Astrocyte (in vitro differentiated cells and primary cell): ENCODE results near the gene ADGRD1. TPM values are rescaled to one million over a fixed set of nuclear protein-coding genes. Genes with fewer than 3 reads are reported as not detected.
"Not testable (repeated sequence)": the region's sequence is repeated elsewhere in the genome, so short reads cannot be mapped to it uniquely, and the experiment has no call there.

Experiments
- DNase-seq: peaks from one replicate; pipeline ENCODE4 v3.0.0-alpha.2; 2010; ENCODE audit warnings: low read depth
- FAIRE-seq: peaks from 2 replicates; lab custom pipeline; 2011; peaks lifted over from hg19 to GRCh38; lab: Jason Lieb, UNC
- H2AFZ ChIP-seq: 2 replicates; pipeline ENCODE4 v1.6.0; 2012; ENCODE audit warnings: low read depth, low read length, inconsistent platforms
- H3K27ac ChIP-seq: 2 replicates; pipeline ENCODE4 v1.5.1; 2011; ENCODE audit warnings: low read depth, low read length, inconsistent platforms
- H3K27me3 ChIP-seq: 2 replicates; pipeline ENCODE4 v1.6.0; 2011; ENCODE audit warnings: low read length, inconsistent platforms; ENCODE audit not compliant: insufficient read depth
- H3K36me3 ChIP-seq: 2 replicates; pipeline ENCODE4 v1.5.1; 2011; ENCODE audit warnings: low read length, inconsistent platforms; ENCODE audit not compliant: insufficient read depth
- H3K4me1 ChIP-seq: 2 replicates; pipeline ENCODE4 v1.5.1; 2011; ENCODE audit warnings: low read length, inconsistent platforms; ENCODE audit not compliant: insufficient read depth
- H3K4me2 ChIP-seq: 2 replicates; pipeline ENCODE4 v1.6.0; 2012; ENCODE audit warnings: low read length, inconsistent platforms
- H3K4me3 ChIP-seq: 2 replicates; pipeline ENCODE4 v1.5.1; 2011; ENCODE audit warnings: low read depth, mild to moderate bottlenecking, low read length, inconsistent platforms; ENCODE audit not compliant: insufficient read depth
- H3K79me2 ChIP-seq: 2 replicates; pipeline ENCODE4 v1.6.0; 2012; ENCODE audit warnings: mild to moderate bottlenecking, low read length, inconsistent platforms; ENCODE audit not compliant: insufficient read depth
- H3K9ac ChIP-seq: 2 replicates; pipeline ENCODE4 v1.6.0; 2012; ENCODE audit warnings: mild to moderate bottlenecking, low read length, inconsistent platforms
- H3K9me3 ChIP-seq: 2 replicates; pipeline ENCODE4 v1.5.1; 2012; ENCODE audit warnings: low read depth, mild to moderate bottlenecking, low read length, inconsistent platforms; ENCODE audit not compliant: insufficient read depth
- H4K20me1 ChIP-seq: 2 replicates; pipeline ENCODE4 v1.6.0; 2012; ENCODE audit warnings: low read length, inconsistent platforms; ENCODE audit not compliant: insufficient read depth
- H3K27ac Mint-ChIP-seq: one replicate; pipeline ENCODE4 v1.8.0; 2021; ENCODE audit warnings: mild to moderate bottlenecking, mixed read lengths; ENCODE audit not compliant: unreplicated experiment
- H3K27me3 Mint-ChIP-seq: one replicate; pipeline ENCODE4 v1.8.0; 2021; ENCODE audit warnings: low read depth, mixed read lengths; ENCODE audit not compliant: unreplicated experiment
- H3K36me3 Mint-ChIP-seq: one replicate; pipeline ENCODE4 v1.8.0; 2021; ENCODE audit warnings: low read depth, mixed read lengths; ENCODE audit not compliant: unreplicated experiment
- H3K4me1 Mint-ChIP-seq: one replicate; pipeline ENCODE4 v1.8.0; 2021; ENCODE audit warnings: low read depth, mixed read lengths; ENCODE audit not compliant: unreplicated experiment
- H3K4me3 Mint-ChIP-seq: one replicate; pipeline ENCODE4 v1.8.0; 2021; ENCODE audit warnings: mild to moderate bottlenecking, moderate library complexity, mixed read lengths; ENCODE audit not compliant: unreplicated experiment
- H3K9me3 Mint-ChIP-seq: one replicate; pipeline ENCODE4 v1.8.0; 2021; ENCODE audit warnings: mild to moderate bottlenecking, mixed read lengths; ENCODE audit not compliant: unreplicated experiment
- EZH2 ChIP-seq: IDR thresholded peaks from 2 replicates; pipeline ENCODE4 v1.6.1; 2012; ENCODE audit warnings: mild to moderate bottlenecking, low read length, inconsistent platforms; ENCODE audit not compliant: insufficient read depth
- total RNA-seq: library from RNA; stranded (reverse); gene quantifications from 2 replicates; pipeline ENCODE4 v1.2.1, GENCODE V29; 2021
- TF ChIP-seq, protein P1 (sequence below): IDR thresholded peaks from 2 replicates; pipeline ENCODE4 v1.5.1; 2011; ENCODE audit warnings: low read depth, mild to moderate bottlenecking, inconsistent platforms, low read length, moderate library complexity; ENCODE audit not compliant: insufficient read depth

ADGRD1 gene
- total RNA-seq, 1 donor from 2014 or later = 3.0 TPM

DNA sequence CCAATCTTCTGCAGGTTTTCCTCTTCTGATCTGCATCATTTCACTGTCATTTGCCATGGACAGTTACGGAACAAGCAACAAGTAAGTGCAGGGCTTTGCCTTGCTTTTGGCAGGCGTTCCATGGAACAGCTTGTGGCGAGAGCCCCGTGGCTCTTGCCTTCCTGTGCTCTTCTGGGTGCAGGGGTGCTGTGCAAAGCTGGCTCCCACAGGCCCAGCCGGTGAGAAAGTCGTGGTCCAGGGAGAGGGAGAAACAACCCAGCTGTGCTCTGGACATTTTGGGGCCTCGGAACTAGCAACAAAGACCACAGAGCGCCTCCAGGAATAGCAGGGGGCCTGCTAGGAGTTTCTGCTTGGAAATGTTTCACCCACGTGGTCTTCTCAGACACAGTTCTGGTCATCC, 164.7 kb downstream of the ADGRD1 start:
- Histone ChIP-seq H3K9me3 (no peaks in the 10 kb centered on the region), H3K79me2 (no peaks in the 10 kb centered on the region), H3K4me1 (no peaks in the 10 kb centered on the region), H3K36me3 (no peaks in the 10 kb centered on the region), H3K4me2 (no peak overlapping the region), H3K4me3 (no peak overlapping the region), H3K9ac (no peak overlapping the region), H4K20me1 (no peaks in the 10 kb centered on the region), H3K27ac (no peak overlapping the region), H3K27me3 (no peaks in the 10 kb centered on the region), H2AFZ (no peak overlapping the region)
- H3K36me3 Mint-ChIP-seq = peaks cover 2% of the 10 kb centered on the region
- no peak overlapping the region for H3K4me3 Mint-ChIP-seq
- peaks cover 5% of the 10 kb centered on the region for H3K9me3 Mint-ChIP-seq
- FAIRE-seq (no peak), DNase-seq (no peak)
- peaks cover 2% of the 10 kb centered on the region for H3K4me1 Mint-ChIP-seq
- TF ChIP-seq EZH2 = no peak
- TF ChIP-seq, protein P1, sequence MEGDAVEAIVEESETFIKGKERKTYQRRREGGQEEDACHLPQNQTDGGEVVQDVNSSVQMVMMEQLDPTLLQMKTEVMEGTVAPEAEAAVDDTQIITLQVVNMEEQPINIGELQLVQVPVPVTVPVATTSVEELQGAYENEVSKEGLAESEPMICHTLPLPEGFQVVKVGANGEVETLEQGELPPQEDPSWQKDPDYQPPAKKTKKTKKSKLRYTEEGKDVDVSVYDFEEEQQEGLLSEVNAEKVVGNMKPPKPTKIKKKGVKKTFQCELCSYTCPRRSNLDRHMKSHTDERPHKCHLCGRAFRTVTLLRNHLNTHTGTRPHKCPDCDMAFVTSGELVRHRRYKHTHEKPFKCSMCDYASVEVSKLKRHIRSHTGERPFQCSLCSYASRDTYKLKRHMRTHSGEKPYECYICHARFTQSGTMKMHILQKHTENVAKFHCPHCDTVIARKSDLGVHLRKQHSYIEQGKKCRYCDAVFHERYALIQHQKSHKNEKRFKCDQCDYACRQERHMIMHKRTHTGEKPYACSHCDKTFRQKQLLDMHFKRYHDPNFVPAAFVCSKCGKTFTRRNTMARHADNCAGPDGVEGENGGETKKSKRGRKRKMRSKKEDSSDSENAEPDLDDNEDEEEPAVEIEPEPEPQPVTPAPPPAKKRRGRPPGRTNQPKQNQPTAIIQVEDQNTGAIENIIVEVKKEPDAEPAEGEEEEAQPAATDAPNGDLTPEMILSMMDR = no peak
- no peak overlapping the region for H3K27ac Mint-ChIP-seq
- H3K27me3 Mint-ChIP-seq = peaks cover 33% of the 10 kb centered on the region

DNA sequence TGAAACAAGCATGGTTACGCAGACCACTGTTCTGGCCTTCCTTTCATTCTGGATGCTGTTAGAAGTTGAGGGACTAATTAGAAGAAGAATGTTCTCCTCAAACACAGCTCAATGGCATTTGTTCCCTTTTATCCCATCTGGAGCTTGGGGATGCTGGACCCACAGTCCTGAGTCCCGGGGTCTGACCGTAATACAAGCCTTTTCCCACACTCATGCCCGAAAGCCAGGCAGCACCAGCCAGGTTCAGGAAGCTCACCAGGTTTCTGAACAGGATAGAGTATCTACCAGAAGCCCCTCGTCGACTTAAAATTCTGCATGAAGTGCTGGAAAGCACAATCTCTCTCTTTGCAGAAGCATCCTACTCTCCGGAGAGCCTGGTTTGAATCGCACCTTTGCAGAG, 165.6 kb downstream of the ADGRD1 start:
- not testable (repeated sequence) for H3K36me3 Mint-ChIP-seq, H3K27ac Mint-ChIP-seq, H2AFZ ChIP-seq, H3K4me1 ChIP-seq, H3K27me3 ChIP-seq, H3K79me2 ChIP-seq, H3K9me3 ChIP-seq, H3K9ac ChIP-seq, DNase-seq, H3K4me1 Mint-ChIP-seq, H3K4me3 Mint-ChIP-seq, H3K9me3 Mint-ChIP-seq, FAIRE-seq, H3K36me3 ChIP-seq, H3K27ac ChIP-seq, H3K4me3 ChIP-seq, H4K20me1 ChIP-seq, H3K4me2 ChIP-seq
- peaks cover 29% of the 10 kb centered on the region for H3K27me3 Mint-ChIP-seq

DNA sequence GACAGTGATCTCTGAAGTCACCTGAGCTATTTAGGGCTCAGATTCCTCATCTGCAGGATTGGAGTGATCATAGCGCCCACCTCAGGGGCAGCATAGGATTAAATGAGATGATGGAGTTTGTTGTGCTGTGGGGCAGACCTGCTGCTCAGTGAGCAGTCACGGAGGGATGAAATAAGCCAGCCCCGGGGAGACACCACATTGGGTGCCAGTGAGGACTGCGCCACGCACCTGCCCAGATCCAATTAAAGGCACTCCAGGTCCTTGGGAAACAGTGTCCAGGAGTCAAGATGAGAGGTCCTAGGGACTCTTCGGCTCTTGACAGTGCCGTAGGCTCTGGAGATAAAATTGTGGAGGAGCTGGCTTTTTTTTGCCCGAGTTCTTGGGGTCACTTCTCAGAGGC, 166.2 kb downstream of the ADGRD1 start:
- H3K27ac ChIP-seq = no peak overlapping the region
- no peak overlapping the region for H3K4me2 ChIP-seq
- H3K36me3 ChIP-seq = no peaks in the 10 kb centered on the region
- Mint-ChIP-seq H3K36me3 (peaks cover 2% of the 10 kb centered on the region), H3K9me3 (peaks cover 5% of the 10 kb centered on the region), H3K4me3 (no peak overlapping the region), H3K27me3 (peaks cover 34% of the 10 kb centered on the region), H3K4me1 (peaks cover 2% of the 10 kb centered on the region), H3K27ac (no peak overlapping the region)
- H3K9me3 ChIP-seq = no peaks in the 10 kb centered on the region
- H3K4me1 ChIP-seq = no peaks in the 10 kb centered on the region
- H3K27me3 ChIP-seq = no peaks in the 10 kb centered on the region
- no peak for FAIRE-seq
- no peak overlapping the region for H3K9ac ChIP-seq
- no peak overlapping the region for H2AFZ ChIP-seq
- DNase-seq = no peak
- H4K20me1 ChIP-seq = no peaks in the 10 kb centered on the region
- H3K4me3 ChIP-seq = no peak overlapping the region
- TF ChIP-seq, protein P1 = no peak
- no peak for TF ChIP-seq EZH2
- H3K79me2 ChIP-seq = no peaks in the 10 kb centered on the region
